Fibroblast of the conjunctiva (primary cell): Measurements from ENCODE around the gene PSMB1.

Experiments used
- DNase-seq: peaks from one replicate; pipeline ENCODE4 v3.0.0-alpha.2; 2010; ENCODE audit warnings: low read depth

PSMB1 gene

GRCh38 chr6:170552765-170553533 lies at the start of gene PSMB1:
TSS of gene PSMB1 (minus strand) at chr6:170553307. CDS start at chr6:170553242, 65 bp downstream.
- DNase-seq: peak; percentile 79

- no peak for DNase-seq
These were observed 44.2 kb upstream of the PSMB1 start for GRCh38 chr6:170597278-170597677.

- no peak for DNase-seq
These were observed 43.3 kb upstream of the PSMB1 start for GRCh38 chr6:170596426-170596825.

- DNase-seq: no peak
These were observed 37.6 kb upstream of the PSMB1 start for GRCh38 chr6:170590725-170591124.

GRCh38 chr6:170584954-170585498 lies 31.9 kb upstream of the PSMB1 start:
- DNase-seq: no peak

GRCh38 chr6:170584181-170584953 lies 31.3 kb upstream of the PSMB1 start, which contains the start of gene PDCD2:
TSS of gene PDCD2 (minus strand) at chr6:170584637. CDS start at chr6:170584581, 56 bp downstream.
- DNase-seq: peak; percentile 79

- DNase-seq: no peak
These were observed 30.7 kb upstream of the PSMB1 start for GRCh38 chr6:170583756-170584180.

GRCh38 chr6:170578909-170579308 lies 25.8 kb upstream of the PSMB1 start:
- DNase-seq: no peak

- no peak for DNase-seq
These were observed 22.1 kb upstream of the PSMB1 start for GRCh38 chr6:170575250-170575649.

- no peak for DNase-seq
These were observed 19.8 kb upstream of the PSMB1 start for GRCh38 chr6:170572704-170573466.

- no peak for DNase-seq
These were observed 11.9 kb upstream of the PSMB1 start for GRCh38 chr6:170564936-170565530.

GRCh38 chr6:170561555-170561954 lies 8.4 kb upstream of the PSMB1 start:
- DNase-seq: no peak

- no peak for DNase-seq
These were observed 2.2 kb upstream of the PSMB1 start for GRCh38 chr6:170555305-170555704.

GRCh38 chr6:170554796-170555137 lies 1.7 kb upstream of the PSMB1 start:
- DNase-seq: no peak

GRCh38 chr6:170554013-170554795 lies 1.1 kb upstream of the PSMB1 start, which contains the start of gene TBP:
TSS of gene TBP (plus strand) at chr6:170554369. CDS start at chr6:170557030, 2,661 bp downstream.
- DNase-seq: peak; percentile 97

- no peak for DNase-seq
These were observed 466 bp upstream of the PSMB1 start for GRCh38 chr6:170553534-170554012.

GRCh38 chr6:170545405-170545804 lies 7.7 kb downstream of the PSMB1 start:
- DNase-seq: no peak

- no peak for DNase-seq
These were observed 10.9 kb downstream of the PSMB1 start for GRCh38 chr6:170542031-170542719.

GRCh38 chr6:170537329-170537728 lies 15.8 kb downstream of the PSMB1 start:
- no peak for DNase-seq

GRCh38 chr6:170536671-170537070 lies 16.4 kb downstream of the PSMB1 start:
- no peak for DNase-seq
